Measurements from ENCODE around the gene CIC.
A peak's percentile ranks its signal among the peaks of the same experiment; 100 is the strongest.

CIC gene

DNA sequence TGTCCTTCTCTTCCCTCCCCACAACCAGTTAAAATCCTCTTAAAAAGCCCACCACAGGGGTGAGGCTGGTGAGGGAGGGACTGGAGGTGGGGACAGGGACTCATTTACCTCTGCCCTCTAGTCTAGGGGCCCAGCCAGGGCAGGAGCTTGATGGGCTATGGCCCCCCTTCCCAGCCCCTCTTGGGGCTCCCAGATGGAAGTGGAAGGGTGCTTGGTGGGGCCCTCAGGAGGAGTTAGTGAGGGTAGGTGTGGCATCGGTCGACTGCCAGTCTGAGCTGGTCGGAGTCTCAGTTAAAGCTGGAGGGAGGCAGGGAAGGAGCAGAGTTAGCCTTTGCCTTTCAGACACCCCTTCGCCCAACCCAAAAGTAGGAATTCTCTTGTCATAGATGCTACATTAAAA lies 38.5 kb upstream of the CIC start:
- Histone ChIP-seq H3K36me3 (ENCODE audit: control insufficient read depth, insufficient read depth, low read length) (peaks cover 32% of the 10 kb centered on the region), H3K9me3 (ENCODE audit: control insufficient read depth, insufficient read depth, low read length) (no peaks in the 10 kb centered on the region), H3K4me1 (ENCODE audit: control insufficient read depth, insufficient read depth, low read length) (no peaks in the 10 kb centered on the region), H3K27ac (ENCODE audit: low read length) (no peak overlapping the region), H3K27me3 (ENCODE audit: control insufficient read depth, insufficient read depth, low read length) (no peaks in the 10 kb centered on the region), H3K4me3 (ENCODE audit: low read length) (no peak overlapping the region)
- no peak for DNase-seq (ENCODE audit: low read depth, low spot score)
- no CpG with 5 or more reads among the region's 4 CpGs for WGBS (ENCODE audit: insufficient coverage, insufficient read length)

DNA sequence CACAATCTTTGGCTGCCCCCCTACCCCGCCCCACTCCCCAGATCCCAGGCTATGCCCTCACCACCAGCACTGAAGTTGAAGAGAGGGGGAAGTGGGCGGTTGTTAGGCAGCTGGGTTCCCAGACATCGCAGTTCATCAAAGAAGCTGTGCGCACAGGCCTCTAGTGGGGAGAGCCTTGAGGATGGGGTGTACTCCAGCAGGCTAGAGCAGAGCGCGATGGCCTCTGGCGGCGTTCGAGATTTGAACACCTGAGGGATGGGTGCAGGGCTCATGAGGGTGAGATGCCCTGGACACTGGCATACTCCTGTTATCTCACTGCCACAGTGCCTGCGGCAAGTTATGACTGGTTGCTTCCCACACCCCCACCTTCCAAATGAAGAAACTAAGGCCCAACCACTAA lies 36.6 kb upstream of the CIC start:
- Histone ChIP-seq H3K4me1 (ENCODE audit: control insufficient read depth, insufficient read depth, low read length) (no peaks in the 10 kb centered on the region), H3K36me3 (ENCODE audit: control insufficient read depth, insufficient read depth, low read length) (peaks cover 23% of the 10 kb centered on the region), H3K9me3 (ENCODE audit: control insufficient read depth, insufficient read depth, low read length) (no peaks in the 10 kb centered on the region), H3K27me3 (ENCODE audit: control insufficient read depth, insufficient read depth, low read length) (no peaks in the 10 kb centered on the region), H3K27ac (ENCODE audit: low read length) (no peak overlapping the region), H3K4me3 (ENCODE audit: low read length) (no peak overlapping the region)
- WGBS (ENCODE audit: insufficient coverage, insufficient read length), result no CpG with 5 or more reads among the region's 10 CpGs
- no peak for DNase-seq (ENCODE audit: low read depth, low spot score)

DNA sequence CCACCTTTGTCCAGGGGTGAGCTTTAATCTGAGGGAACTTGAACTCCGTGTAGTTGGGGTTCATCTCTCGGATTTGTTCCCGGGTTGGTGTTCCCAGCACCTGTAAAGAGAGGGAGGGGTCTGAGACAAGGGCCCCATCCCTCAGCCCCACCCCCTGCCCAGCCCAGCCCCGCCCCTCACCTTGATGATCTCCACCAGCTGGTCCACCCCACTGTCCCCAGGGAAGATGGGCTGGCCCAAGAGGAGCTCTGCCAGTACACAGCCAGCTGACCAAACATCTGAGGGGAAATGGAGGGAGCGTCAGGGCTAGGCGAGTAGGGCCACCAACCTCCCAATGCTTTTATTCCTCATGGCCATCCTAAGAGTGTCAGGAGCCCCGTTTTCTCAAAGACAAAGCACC lies 35.9 kb upstream of the CIC start:
- no peak overlapping the region for H3K27ac ChIP-seq (ENCODE audit: low read length)
- H3K4me3 ChIP-seq (ENCODE audit: low read length), result no peak overlapping the region
- no peaks in the 10 kb centered on the region for H3K27me3 ChIP-seq (ENCODE audit: control insufficient read depth, insufficient read depth, low read length)
- H3K9me3 ChIP-seq (ENCODE audit: control insufficient read depth, insufficient read depth, low read length), result no peaks in the 10 kb centered on the region
- peaks cover 23% of the 10 kb centered on the region for H3K36me3 ChIP-seq (ENCODE audit: control insufficient read depth, insufficient read depth, low read length)
- no peak for DNase-seq (ENCODE audit: low read depth, low spot score)
- H3K4me1 ChIP-seq (ENCODE audit: control insufficient read depth, insufficient read depth, low read length), result no peaks in the 10 kb centered on the region
- no CpG with 5 or more reads among the region's 7 CpGs for WGBS (ENCODE audit: insufficient coverage, insufficient read length)

DNA sequence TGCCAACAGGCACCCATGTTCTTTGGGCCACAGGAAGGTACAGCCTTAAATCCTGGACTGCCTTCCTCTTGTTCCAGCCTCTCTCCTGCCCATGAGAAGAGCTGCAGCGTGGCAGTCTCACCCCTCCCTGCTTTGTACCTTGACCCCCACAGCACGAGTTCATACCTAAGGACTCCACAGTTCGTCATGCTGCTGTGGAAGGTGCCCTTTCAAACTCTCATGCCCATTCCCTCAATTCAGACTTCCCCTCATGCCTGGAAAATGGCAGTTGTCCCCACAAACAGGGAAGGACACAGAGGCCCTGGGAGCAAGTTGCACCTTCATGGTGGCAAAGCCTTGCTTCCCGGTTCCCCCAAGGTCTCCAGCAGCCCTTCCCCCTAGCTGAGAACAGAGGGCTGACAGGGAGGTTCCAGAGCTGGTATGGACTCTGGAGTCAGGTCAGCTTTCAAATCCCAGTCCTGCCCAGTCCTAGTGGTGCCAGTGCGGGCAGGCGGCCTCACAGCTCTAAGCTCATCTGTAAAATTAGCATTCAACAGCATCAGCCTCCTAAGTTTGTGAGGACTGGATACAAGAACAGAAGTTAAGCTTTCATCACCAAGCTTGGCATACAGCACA lies 35.3 kb upstream of the CIC start:
- H3K4me1 ChIP-seq (ENCODE audit: control insufficient read depth, insufficient read depth, low read length), result no peaks in the 10 kb centered on the region
- peaks cover 23% of the 10 kb centered on the region for H3K36me3 ChIP-seq (ENCODE audit: control insufficient read depth, insufficient read depth, low read length)
- no peaks in the 10 kb centered on the region for H3K9me3 ChIP-seq (ENCODE audit: control insufficient read depth, insufficient read depth, low read length)
- no peaks in the 10 kb centered on the region for H3K27me3 ChIP-seq (ENCODE audit: control insufficient read depth, insufficient read depth, low read length)
- no peak for DNase-seq (ENCODE audit: low read depth, low spot score)
- no peak overlapping the region for H3K4me3 ChIP-seq (ENCODE audit: low read length)
- WGBS (ENCODE audit: insufficient coverage, insufficient read length), result no CpG with 5 or more reads among the region's 6 CpGs
- H3K27ac ChIP-seq (ENCODE audit: low read length), result no peak overlapping the region

DNA sequence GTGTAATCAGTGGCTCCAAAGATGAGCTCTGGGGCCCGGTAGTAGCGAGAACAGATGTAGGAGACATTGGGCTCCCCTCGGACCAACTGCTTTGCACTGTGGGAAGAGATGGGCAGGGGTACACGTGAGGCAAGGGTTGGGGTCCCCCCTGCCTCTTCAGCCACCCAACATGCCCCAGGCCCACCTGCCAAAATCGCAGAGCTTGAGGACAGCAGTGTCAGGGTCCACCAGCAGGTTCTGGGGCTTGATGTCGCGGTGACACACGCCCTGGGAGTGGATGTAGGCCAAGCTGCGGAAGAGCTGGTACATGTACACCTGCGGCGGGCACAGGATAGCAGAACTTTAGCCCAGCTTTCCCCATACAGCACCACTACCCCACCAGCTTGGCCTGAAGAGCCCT lies 34.7 kb upstream of the CIC start:
- H3K36me3 ChIP-seq (ENCODE audit: control insufficient read depth, insufficient read depth, low read length), result peaks cover 23% of the 10 kb centered on the region
- H3K4me1 ChIP-seq (ENCODE audit: control insufficient read depth, insufficient read depth, low read length), result no peaks in the 10 kb centered on the region
- no peak overlapping the region for H3K27ac ChIP-seq (ENCODE audit: low read length)
- H3K4me3 ChIP-seq (ENCODE audit: low read length), result no peak overlapping the region
- no peaks in the 10 kb centered on the region for H3K27me3 ChIP-seq (ENCODE audit: control insufficient read depth, insufficient read depth, low read length)
- WGBS (ENCODE audit: insufficient coverage, insufficient read length), result no CpG with 5 or more reads among the region's 11 CpGs
- no peak for DNase-seq (ENCODE audit: low read depth, low spot score)
- no peaks in the 10 kb centered on the region for H3K9me3 ChIP-seq (ENCODE audit: control insufficient read depth, insufficient read depth, low read length)

DNA sequence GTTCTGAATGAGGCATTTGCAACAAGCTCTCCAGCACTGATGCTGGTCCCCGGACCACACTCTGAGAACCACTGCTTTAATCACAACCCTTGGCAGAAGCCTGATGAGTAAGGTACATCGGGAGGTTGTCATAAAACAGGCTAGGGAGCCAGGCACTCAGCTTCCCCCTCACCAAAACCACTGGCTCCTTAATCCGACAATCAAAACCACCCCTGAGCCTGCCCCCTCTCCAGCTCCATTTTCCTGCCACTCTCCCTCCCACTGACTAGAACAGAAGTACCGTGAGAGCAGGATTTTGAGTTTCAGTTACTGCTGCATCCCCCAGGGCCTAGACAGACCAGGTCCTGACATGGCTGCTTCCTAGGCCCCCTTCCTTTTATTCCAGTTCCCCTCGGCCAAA lies 33.9 kb upstream of the CIC start:
- H3K9me3 ChIP-seq (ENCODE audit: control insufficient read depth, insufficient read depth, low read length), result no peaks in the 10 kb centered on the region
- DNase-seq (ENCODE audit: low read depth, low spot score), result no peak
- no peak overlapping the region for H3K4me3 ChIP-seq (ENCODE audit: low read length)
- H3K27ac ChIP-seq (ENCODE audit: low read length), result no peak overlapping the region
- no CpG with 5 or more reads among the region's 5 CpGs for WGBS (ENCODE audit: insufficient coverage, insufficient read length)
- no peaks in the 10 kb centered on the region for H3K27me3 ChIP-seq (ENCODE audit: control insufficient read depth, insufficient read depth, low read length)
- no peaks in the 10 kb centered on the region for H3K4me1 ChIP-seq (ENCODE audit: control insufficient read depth, insufficient read depth, low read length)
- H3K36me3 ChIP-seq (ENCODE audit: control insufficient read depth, insufficient read depth, low read length), result peaks cover 28% of the 10 kb centered on the region

DNA sequence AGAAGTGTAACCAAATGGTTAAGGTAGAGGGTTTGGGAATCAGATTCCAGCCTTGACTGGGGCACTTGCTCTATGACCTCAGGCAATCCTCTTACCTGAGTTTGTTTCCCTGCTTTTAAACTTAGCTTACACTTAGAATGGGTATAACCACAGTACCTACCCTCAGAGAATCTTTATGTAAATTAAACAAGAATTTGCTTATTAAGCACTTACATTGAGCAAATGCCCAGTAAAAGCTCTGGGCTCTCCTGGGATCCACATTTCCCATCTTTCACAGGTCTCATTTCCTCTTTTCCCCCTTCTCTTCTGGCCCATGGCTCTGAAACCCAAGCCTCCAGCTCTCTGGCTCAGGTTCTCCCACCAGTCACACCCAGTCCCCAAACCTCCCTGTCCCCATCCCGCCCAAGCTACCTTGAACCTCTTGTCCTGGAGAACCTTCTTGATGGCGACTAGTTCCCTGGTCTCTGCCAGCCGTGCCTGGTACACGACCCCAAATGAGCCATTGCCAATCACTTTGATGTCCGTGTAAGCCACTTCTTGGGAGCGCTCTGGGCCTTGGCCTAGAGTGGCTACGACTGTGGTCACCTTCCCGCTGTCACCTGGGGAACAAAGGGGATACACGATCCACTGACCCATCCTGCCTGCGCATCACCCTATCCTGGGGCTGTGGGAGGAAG lies 29.4 kb upstream of the CIC start:
- no peaks in the 10 kb centered on the region for H3K9me3 ChIP-seq (ENCODE audit: control insufficient read depth, insufficient read depth, low read length)
- H3K36me3 ChIP-seq (ENCODE audit: control insufficient read depth, insufficient read depth, low read length), result peaks cover 12% of the 10 kb centered on the region
- WGBS (ENCODE audit: insufficient coverage, insufficient read length), result no CpG with 5 or more reads among the region's 10 CpGs
- H3K27ac ChIP-seq (ENCODE audit: low read length), result no peak overlapping the region
- H3K27me3 ChIP-seq (ENCODE audit: control insufficient read depth, insufficient read depth, low read length), result no peaks in the 10 kb centered on the region
- H3K4me1 ChIP-seq (ENCODE audit: control insufficient read depth, insufficient read depth, low read length), result no peaks in the 10 kb centered on the region
- DNase-seq (ENCODE audit: low read depth, low spot score), result no peak
- H3K4me3 ChIP-seq (ENCODE audit: low read length), result no peak overlapping the region

DNA sequence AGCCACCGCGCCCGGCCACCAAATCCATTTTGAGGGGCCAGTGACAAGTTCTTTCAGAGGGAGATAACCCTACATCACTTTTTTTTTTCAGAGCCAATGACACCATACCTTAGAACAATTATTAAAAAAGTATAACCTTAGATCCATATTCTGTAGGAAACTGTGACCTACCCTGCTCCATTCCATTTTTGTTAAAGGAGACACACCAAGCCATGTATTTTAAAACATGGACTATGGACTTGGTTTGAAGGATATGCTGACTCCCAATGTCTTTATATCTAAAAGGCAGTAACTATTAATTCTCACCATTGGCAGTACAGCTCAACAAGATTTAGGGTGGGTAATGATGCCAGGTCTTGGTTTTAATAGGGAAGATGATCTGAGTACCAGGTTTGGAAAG lies 27.8 kb upstream of the CIC start:
- peaks cover 3% of the 10 kb centered on the region for H3K4me1 ChIP-seq (ENCODE audit: control insufficient read depth, insufficient read depth, low read length)
- H3K27ac ChIP-seq (ENCODE audit: low read length), result no peak overlapping the region
- no peaks in the 10 kb centered on the region for H3K27me3 ChIP-seq (ENCODE audit: control insufficient read depth, insufficient read depth, low read length)
- no CpG with 5 or more reads among the region's 3 CpGs for WGBS (ENCODE audit: insufficient coverage, insufficient read length)
- H3K4me3 ChIP-seq (ENCODE audit: low read length), result no peak overlapping the region
- DNase-seq (ENCODE audit: low read depth, low spot score), result no peak
- H3K9me3 ChIP-seq (ENCODE audit: control insufficient read depth, insufficient read depth, low read length), result no peaks in the 10 kb centered on the region
- peaks cover 5% of the 10 kb centered on the region for H3K36me3 ChIP-seq (ENCODE audit: control insufficient read depth, insufficient read depth, low read length)

DNA sequence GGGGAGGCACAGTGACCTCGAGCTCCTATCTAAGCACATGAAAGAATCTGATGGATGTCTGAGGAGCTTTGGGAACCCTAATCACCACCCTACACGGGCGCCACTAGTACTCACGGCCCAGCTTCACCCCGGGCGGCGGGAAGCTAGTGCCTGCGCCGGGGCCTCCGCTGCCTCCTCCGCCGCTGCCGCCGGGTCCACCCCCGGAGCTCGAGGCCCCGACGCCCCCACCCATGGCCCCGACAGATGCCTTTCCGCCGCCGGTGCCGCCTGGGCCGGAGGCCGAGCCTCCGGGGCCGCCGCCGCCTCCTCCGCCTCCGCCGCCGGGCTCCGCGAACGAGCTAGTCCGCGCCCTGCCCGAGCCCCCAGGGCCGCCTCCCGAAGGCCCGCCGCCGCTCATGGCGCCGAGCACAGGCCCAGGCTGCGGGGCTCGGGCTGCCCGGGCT lies 27.0 kb upstream of the CIC start:
- H3K27ac ChIP-seq (ENCODE audit: low read length), result no peak overlapping the region
- no peaks in the 10 kb centered on the region for H3K27me3 ChIP-seq (ENCODE audit: control insufficient read depth, insufficient read depth, low read length)
- peaks cover 5% of the 10 kb centered on the region for H3K36me3 ChIP-seq (ENCODE audit: control insufficient read depth, insufficient read depth, low read length)
- no CpG with 5 or more reads among the region's 49 CpGs for WGBS (ENCODE audit: insufficient coverage, insufficient read length)
- peak overlapping the region; percentile 65 for H3K4me3 ChIP-seq (ENCODE audit: low read length)
- no peaks in the 10 kb centered on the region for H3K9me3 ChIP-seq (ENCODE audit: control insufficient read depth, insufficient read depth, low read length)
- DNase-seq (ENCODE audit: low read depth, low spot score), result no peak
- H3K4me1 ChIP-seq (ENCODE audit: control insufficient read depth, insufficient read depth, low read length), result peaks cover 4% of the 10 kb centered on the region

DNA sequence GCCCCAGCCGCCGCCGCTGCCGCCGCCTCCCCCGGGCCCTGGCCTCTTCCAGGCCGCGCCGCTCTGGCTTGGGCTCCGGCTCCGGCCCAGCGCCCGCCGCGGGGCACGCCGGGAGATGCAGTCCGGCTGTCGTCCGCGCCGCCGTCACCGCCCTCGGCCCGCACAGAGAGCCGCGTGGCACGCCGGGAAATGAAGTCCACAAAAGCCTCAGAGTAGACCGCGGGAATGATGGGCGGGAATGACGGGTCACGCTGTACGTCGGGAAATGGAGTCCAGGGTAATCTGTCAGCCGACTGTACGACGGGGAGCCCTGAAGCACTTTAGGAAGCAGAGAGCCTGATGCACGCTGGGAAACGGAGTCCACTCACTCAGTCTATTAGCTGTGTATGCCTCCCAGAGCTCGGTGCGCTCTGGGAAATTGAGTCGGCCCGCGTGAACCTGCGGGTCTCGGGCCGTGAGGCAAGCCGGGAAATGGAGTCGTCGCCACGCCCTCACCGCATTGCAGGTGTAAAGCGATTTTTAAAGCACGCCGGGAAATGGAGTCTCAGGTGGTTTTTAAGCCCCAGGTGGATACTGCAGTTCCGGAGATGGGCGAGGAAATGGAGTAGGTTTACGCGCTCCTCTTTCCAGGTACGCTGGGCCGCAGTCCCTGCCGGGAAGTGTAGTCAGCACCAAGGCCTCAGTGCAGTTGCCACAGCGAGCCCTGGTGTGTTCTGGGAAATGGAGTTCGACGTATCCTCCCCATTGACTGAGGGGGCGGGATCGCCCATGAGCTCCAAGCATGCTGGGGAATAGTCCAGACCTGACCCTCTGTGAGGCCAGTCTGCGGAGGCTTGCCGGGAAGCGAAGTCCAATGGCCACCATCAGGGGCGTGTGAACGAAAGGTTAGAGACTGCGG lies 26.3 kb upstream of the CIC start, which contains the start of gene GSK3A:
Gene GSK3A (minus strand): TSS at position 91 of the 898 bp plus-strand sequence. CDS start 137 bp downstream, outside the sequence.
- peak within 1 kb of the TSS; percentile 65 for H3K4me3 ChIP-seq (ENCODE audit: low read length)
- WGBS (ENCODE audit: insufficient coverage, insufficient read length), result no CpG with 5 or more reads among the region's 76 CpGs

More for the DNA sequence above, 26.3 kb upstream of the CIC start, which contains the start of gene GSK3A:
- Histone ChIP-seq H3K27ac (ENCODE audit: low read length) (no peak within 1 kb of the TSS), H3K27me3 (ENCODE audit: control insufficient read depth, insufficient read depth, low read length) (no peaks in the 10 kb centered on the region), H3K4me1 (ENCODE audit: control insufficient read depth, insufficient read depth, low read length) (peaks cover 4% of the 10 kb centered on the region), H3K36me3 (ENCODE audit: control insufficient read depth, insufficient read depth, low read length) (peaks cover 5% of the 10 kb centered on the region), H3K9me3 (ENCODE audit: control insufficient read depth, insufficient read depth, low read length) (no peaks in the 10 kb centered on the region)
- DNase-seq (ENCODE audit: low read depth, low spot score), result peak; percentile 99

All from iPS DF 6.9 (cell line).